Thyroid gland (tissue), 4 donors: ENCODE data around the gene MFAP5. TPM values are rescaled to one million over a fixed set of nuclear protein-coding genes. Genes with fewer than 3 reads are reported as not detected.

Source experiments
- DNase-seq, 2 donors: peaks; one replicate each; pipeline ENCODE4 v3.0.0-alpha.2; 2019
- H3K27ac ChIP-seq, 3 donors: fragments of 200-600 bp; sonication (generic); 1 replicate in 2 of 3; 2 replicates in 1 of 3; pipeline ENCODE4 v1.5.1; 2016 to 2019; ENCODE audit warnings: mild to moderate bottlenecking in 1 of 3, moderate library complexity in 1 of 3
- H3K27me3 ChIP-seq: fragments of 200-600 bp; sonication (generic); one replicate; pipeline ENCODE4 v1.5.1; 2019
- H3K36me3 ChIP-seq, 2 donors: fragments of 200-600 bp; sonication (generic); one replicate each; pipeline ENCODE4 v1.5.1; 2016 to 2019
- H3K4me1 ChIP-seq, 2 donors: fragments of 200-600 bp; sonication (generic); one replicate each; pipeline ENCODE4 v1.5.1; 2017 to 2019
- H3K4me3 ChIP-seq, 3 donors: fragments of 200-600 bp; sonication (generic); replicated peaks in 1 of 3; 1 replicate in 2 of 3; 2 replicates in 1 of 3; pipeline ENCODE4 v1.5.1; 2016; ENCODE audit warnings: mild to moderate bottlenecking in 1 of 3
- H3K9me3 ChIP-seq: fragments of 200-600 bp; sonication (generic); one replicate; pipeline ENCODE4 v1.5.1; 2017
- POLR2A ChIP-seq, 2 donors: fragments of 450-650 bp; IDR thresholded peaks; one replicate each; pipeline ENCODE4 v1.6.1; 2017; ENCODE audit warnings: antibody characterized with exemption in 2 of 2, mild to moderate bottlenecking in 2 of 2, moderate library complexity in 1 of 2
- WGBS, 2 donors: methylation state at CpG; one replicate each; pipeline ENCODE4 v1.1.5; 2017; 5-methylcytosine and 5-hydroxymethylcytosine counted together
- intact Hi-C: fragments of 100-400 bp; cut with DNase I; formaldehyde crosslinking; loops from one replicate; pipeline ENCODE4 v1.15.1; 2023
- total RNA-seq, 4 donors: library from RNA; depleted of rRNA; stranded (reverse); fragments of >200 nt; gene quantifications; one replicate each; pipeline ENCODE4 v1.2.3, GENCODE V29; 2016
- TF ChIP-seq, protein P1 (sequence below), 6 experiments: fragments of 200-600 bp in 3 of 6; fragments of 450-650 bp in 3 of 6; sonication (generic) in 3 of 6; IDR thresholded peaks; one replicate each; pipeline ENCODE4 v1.5.1; 2016 to 2019; ENCODE audit warnings: antibody characterized with exemption in 6 of 6, mild to moderate bottlenecking in 2 of 6, inconsistent platforms in 1 of 6, moderate library complexity in 1 of 6

Gene MFAP5
- total RNA-seq, 4 donors from 2014 or later, result 9.4 to 116 (median 36.9) TPM

- 86% methylated on average over 2 of the region's 2 CpGs for WGBS, 2 donors
- H3K9me3 ChIP-seq, result no peaks in the 10 kb centered on the region
- no peak overlapping the region for H3K4me3 ChIP-seq
- no peaks in the 10 kb centered on the region for H3K27me3 ChIP-seq
- intact Hi-C loops, result loop anchor here (10.0 kb wide), 1 partner anchor 170 kb away; no protein-coding TSS in a partner anchor
- H3K27ac ChIP-seq, result no peak overlapping the region
- H3K36me3 ChIP-seq, result no peaks in the 10 kb centered on the region
- no peak for DNase-seq
- no peak for TF ChIP-seq POLR2A (IDR thresholded peaks at IDR 0.05)
- TF ChIP-seq, protein P1, sequence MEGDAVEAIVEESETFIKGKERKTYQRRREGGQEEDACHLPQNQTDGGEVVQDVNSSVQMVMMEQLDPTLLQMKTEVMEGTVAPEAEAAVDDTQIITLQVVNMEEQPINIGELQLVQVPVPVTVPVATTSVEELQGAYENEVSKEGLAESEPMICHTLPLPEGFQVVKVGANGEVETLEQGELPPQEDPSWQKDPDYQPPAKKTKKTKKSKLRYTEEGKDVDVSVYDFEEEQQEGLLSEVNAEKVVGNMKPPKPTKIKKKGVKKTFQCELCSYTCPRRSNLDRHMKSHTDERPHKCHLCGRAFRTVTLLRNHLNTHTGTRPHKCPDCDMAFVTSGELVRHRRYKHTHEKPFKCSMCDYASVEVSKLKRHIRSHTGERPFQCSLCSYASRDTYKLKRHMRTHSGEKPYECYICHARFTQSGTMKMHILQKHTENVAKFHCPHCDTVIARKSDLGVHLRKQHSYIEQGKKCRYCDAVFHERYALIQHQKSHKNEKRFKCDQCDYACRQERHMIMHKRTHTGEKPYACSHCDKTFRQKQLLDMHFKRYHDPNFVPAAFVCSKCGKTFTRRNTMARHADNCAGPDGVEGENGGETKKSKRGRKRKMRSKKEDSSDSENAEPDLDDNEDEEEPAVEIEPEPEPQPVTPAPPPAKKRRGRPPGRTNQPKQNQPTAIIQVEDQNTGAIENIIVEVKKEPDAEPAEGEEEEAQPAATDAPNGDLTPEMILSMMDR (IDR thresholded peaks at IDR 0.05), result no peak
- H3K4me1 ChIP-seq, result peaks cover 6 to 19% of the 10 kb centered on the region in 2 donors
Observed at GRCh38 chr12:8685051-8685450, 22.4 kb upstream of the MFAP5 start.

DNA sequence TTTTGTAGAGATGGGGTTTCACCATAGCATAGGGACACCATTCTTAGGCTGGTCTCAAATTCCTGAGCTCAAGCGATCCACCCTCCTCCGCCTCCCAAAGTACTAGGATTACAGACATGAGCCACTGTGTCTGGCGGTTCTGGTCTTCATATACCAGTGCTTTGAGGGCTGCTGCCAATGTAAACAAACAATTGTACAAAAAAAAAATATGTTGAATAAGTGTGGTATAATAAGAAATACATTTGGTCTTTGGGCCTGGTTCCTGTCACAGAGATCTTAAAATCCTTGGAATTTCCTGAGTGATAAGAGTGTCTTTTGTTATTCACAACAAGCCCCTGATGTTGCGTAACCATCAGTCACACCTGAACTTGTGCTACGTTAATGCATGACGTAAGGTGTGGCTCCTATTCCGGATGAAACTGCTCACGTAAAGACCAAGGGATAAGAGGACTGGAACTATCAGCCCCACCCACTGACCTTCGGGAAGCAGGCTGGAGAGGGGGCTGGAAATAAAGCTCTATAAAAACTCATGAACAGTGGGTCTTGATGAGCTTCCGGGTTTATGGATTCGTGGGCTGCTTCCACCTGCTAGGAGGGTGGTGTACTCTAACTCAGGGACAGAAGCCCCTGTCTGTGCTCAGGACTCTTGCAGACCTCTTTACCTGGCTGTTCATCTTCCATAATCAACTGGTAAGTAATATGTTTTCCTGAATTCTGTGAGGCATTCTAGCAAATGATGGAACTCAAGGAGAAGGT lies 18.7 kb upstream of the MFAP5 start:
- no peaks in the 10 kb centered on the region for H3K9me3 ChIP-seq
- no peak for DNase-seq
- WGBS, 2 donors, result 38% methylated on average over 11 of the region's 11 CpGs
- no peaks in the 10 kb centered on the region for H3K27me3 ChIP-seq
- no peak for TF ChIP-seq POLR2A (IDR thresholded peaks at IDR 0.05)
- TF ChIP-seq, protein P1 (IDR thresholded peaks at IDR 0.05), result no peak
- intact Hi-C loops, result loop anchor here (10.0 kb wide), 1 partner anchor 173 kb away; no protein-coding TSS in a partner anchor
- H3K4me3 ChIP-seq, result no peak overlapping the region
- H3K4me1 ChIP-seq, result no peaks in the 10 kb centered on the region
- no peaks in the 10 kb centered on the region for H3K36me3 ChIP-seq
- H3K27ac ChIP-seq, result no peak overlapping the region

GRCh38 chr12:8680533-8680932 lies 17.9 kb upstream of the MFAP5 start:
- H3K27ac ChIP-seq, result no peak overlapping the region
- no peak for TF ChIP-seq POLR2A (IDR thresholded peaks at IDR 0.05)
- TF ChIP-seq, protein P1 (IDR thresholded peaks at IDR 0.05), result no peak
- intact Hi-C loops, result loop anchor here (10.0 kb wide), 1 partner anchor 174 kb away; no protein-coding TSS in a partner anchor

DNA sequence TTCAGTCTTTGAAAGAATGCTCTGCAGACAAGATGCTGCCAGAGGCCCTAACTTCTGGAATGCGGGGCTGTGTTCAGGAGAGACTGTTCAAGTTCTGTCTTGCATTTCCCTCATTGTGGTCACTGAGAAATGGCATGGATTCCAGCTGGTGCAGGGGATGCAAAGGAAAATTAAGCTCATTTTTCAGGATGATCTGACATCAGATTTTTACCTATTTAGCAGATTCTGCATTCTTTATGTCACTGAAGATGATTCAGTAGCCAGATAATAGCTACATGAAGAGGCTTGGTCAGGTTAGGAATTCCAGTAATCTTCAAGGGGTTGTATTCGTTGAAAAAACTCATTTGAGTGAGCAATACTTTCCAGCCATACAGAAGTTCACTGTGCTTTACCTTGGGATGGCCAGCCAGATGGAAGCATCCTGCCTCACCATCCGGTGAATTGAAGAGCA lies 16.1 kb upstream of the MFAP5 start:
- Histone ChIP-seq H3K36me3 (no peaks in the 10 kb centered on the region), H3K27ac (no peak overlapping the region), H3K4me1 (no peaks in the 10 kb centered on the region), H3K9me3 (no peaks in the 10 kb centered on the region), H3K27me3 (no peaks in the 10 kb centered on the region), H3K4me3 (no peak overlapping the region)
- DNase-seq, result no peak
- 76 to 81% methylated on average over 3 of the region's 3 CpGs for WGBS, 2 donors
- TF ChIP-seq, protein P1 (IDR thresholded peaks at IDR 0.05), result no peak
- no peak for TF ChIP-seq POLR2A (IDR thresholded peaks at IDR 0.05)
- intact Hi-C loops, result no loop called here

More at GRCh38 chr12:8680533-8680932, 17.9 kb upstream of the MFAP5 start:
- Histone ChIP-seq H3K4me3 (no peak overlapping the region), H3K4me1 (no peaks in the 10 kb centered on the region), H3K27me3 (no peaks in the 10 kb centered on the region), H3K9me3 (no peaks in the 10 kb centered on the region), H3K36me3 (no peaks in the 10 kb centered on the region)
- WGBS, 2 donors, result 82 to 90% methylated on average over 9 of the region's 9 CpGs
- no peak for DNase-seq

GRCh38 chr12:8677362-8677761 lies 14.7 kb upstream of the MFAP5 start:
- intact Hi-C loops, result no loop called here
- H3K36me3 ChIP-seq, result no peaks in the 10 kb centered on the region
- no peak for DNase-seq
- no peak overlapping the region for H3K4me3 ChIP-seq
- no peaks in the 10 kb centered on the region for H3K4me1 ChIP-seq
- no peaks in the 10 kb centered on the region for H3K27me3 ChIP-seq
- no peaks in the 10 kb centered on the region for H3K9me3 ChIP-seq
- no peak for TF ChIP-seq POLR2A (IDR thresholded peaks at IDR 0.05)
- TF ChIP-seq, protein P1 (IDR thresholded peaks at IDR 0.05), result no peak
- WGBS, 2 donors, result 83 to 86% methylated on average over 3 of the region's 3 CpGs
- no peak overlapping the region for H3K27ac ChIP-seq
